HEK293T (cell line): ENCODE results near the gene SAMD4B.

ENCODE experiments used
- ARNT ChIP-seq: fragments of 450-650 bp; IDR thresholded peaks from 2 replicates; pipeline ENCODE4 v1.6.1; 2017; ENCODE audit warnings: mild to moderate bottlenecking
- BHLHE40 ChIP-seq: fragments of 450-650 bp; IDR thresholded peaks from 2 replicates; pipeline ENCODE4 v1.6.1; 2016; ENCODE audit warnings: mild to moderate bottlenecking, moderate library complexity, borderline replicate concordance
- FOXA1 ChIP-seq: fragments of 450-650 bp; IDR thresholded peaks from 2 replicates; pipeline ENCODE4 v1.6.1; 2016; ENCODE audit warnings: mild to moderate bottlenecking
- FOXK2 ChIP-seq: fragments of 450-650 bp; IDR thresholded peaks from 2 replicates; pipeline ENCODE4 v1.6.1; 2016; ENCODE audit warnings: mild to moderate bottlenecking
- FOXM1 ChIP-seq: fragments of 450-650 bp; IDR thresholded peaks from 2 replicates; pipeline ENCODE4 v1.6.1; 2017; ENCODE audit warnings: mild to moderate bottlenecking, borderline replicate concordance
- TARDBP ChIP-seq: fragments of 450-650 bp; IDR thresholded peaks from 2 replicates; pipeline ENCODE4 v1.6.1; 2016

GRCh38 chr19:39363901-39364457 lies 21.8 kb downstream of the SAMD4B start:
- TF ChIP-seq BHLHE40, result no peak
- no peak for TF ChIP-seq TARDBP
- TF ChIP-seq FOXK2, result no peak
- TF ChIP-seq FOXA1, result no peak
- TF ChIP-seq FOXM1, result no peak
- no peak for TF ChIP-seq ARNT
